BJ (cell line): Measurements from ENCODE around the gene BATF3. TPM values are rescaled to one million over a fixed set of nuclear protein-coding genes. Genes with fewer than 3 reads are reported as not detected.

ENCODE experiments used
- CTCF ChIA-PET: fragments of 350-600 bp; formaldehyde crosslinking; extraction: SDS; loops from one replicate; lab custom pipeline; 2021; ENCODE audit warnings: antibody characterized with exemption, inconsistent platforms; lab: Yijun Ruan, JAX
- POLR2A ChIA-PET: fragments of 300-600 bp; sonication (Branson Sonifier 250); formaldehyde crosslinking; extraction: SDS; loops from one replicate; lab custom pipeline; 2021; ENCODE audit warnings: antibody characterized with exemption; lab: Charles Lee
- DNase-seq: peaks from one replicate; pipeline ENCODE4 v3.0.0-alpha.2; 2011; ENCODE audit warnings: low read depth
- H3K27me3 ChIP-seq: 2 replicates; pipeline ENCODE4 v1.6.0; 2011; ENCODE audit warnings: low read length; ENCODE audit not compliant: control insufficient read depth, insufficient read depth
- H3K36me3 ChIP-seq: 2 replicates; pipeline ENCODE4 v1.5.1; 2011; ENCODE audit warnings: low read length; ENCODE audit not compliant: control insufficient read depth, insufficient read depth
- H3K4me3 ChIP-seq: 2 replicates; pipeline ENCODE4 v1.5.1; 2011; ENCODE audit warnings: low read depth, mild to moderate bottlenecking, control low read depth, low read length
- CTCF ChIP-seq: IDR thresholded peaks from 2 replicates; pipeline ENCODE4 v1.5.1; 2011; ENCODE audit warnings: low read depth, mild to moderate bottlenecking, control low read depth, inconsistent platforms, low read length, moderate library complexity; ENCODE audit not compliant: insufficient read depth
- polyA plus RNA-seq: library from polyadenylated mRNA; depleted of rRNA; stranded (reverse); fragments of >200 nt; gene quantifications from 2 replicates; pipeline ENCODE4 v1.2.3, GENCODE V29; 2011

Gene BATF3
- polyA plus RNA-seq, 1 experiment, result 1.7 TPM

- no peak for DNase-seq
- no peak for TF ChIP-seq CTCF
- Histone ChIP-seq H3K27me3 (no peaks in the 10 kb centered on the region), H3K36me3 (no peaks in the 10 kb centered on the region), H3K4me3 (no peak overlapping the region)
- ChIA-PET CTCF (no interaction called here), POLR2A (no interaction called here)
These were observed 15.6 kb downstream of the BATF3 start for GRCh38 chr1:212684076-212684475.

- ChIA-PET CTCF (no interaction called here), POLR2A (no interaction called here)
- Histone ChIP-seq H3K36me3 (no peaks in the 10 kb centered on the region), H3K27me3 (no peaks in the 10 kb centered on the region), H3K4me3 (no peak overlapping the region)
- no peak for TF ChIP-seq CTCF
- DNase-seq, result no peak
These were observed 16.3 kb downstream of the BATF3 start for GRCh38 chr1:212683357-212683722.

- no peak overlapping the region for H3K4me3 ChIP-seq
- no peaks in the 10 kb centered on the region for H3K27me3 ChIP-seq
- ChIA-PET CTCF (interaction anchor here (1.4 kb wide), 1 partner anchor 16 kb away, joined by 3 read pairs; no protein-coding TSS in a partner anchor), POLR2A (no interaction called here)
- no peak for TF ChIP-seq CTCF
- H3K36me3 ChIP-seq, result no peaks in the 10 kb centered on the region
- no peak for DNase-seq
These were observed 18.8 kb downstream of the BATF3 start for GRCh38 chr1:212680680-212681389.

- Histone ChIP-seq H3K27me3 (no peaks in the 10 kb centered on the region), H3K36me3 (no peaks in the 10 kb centered on the region), H3K4me3 (no peak overlapping the region)
- no peak for TF ChIP-seq CTCF
- DNase-seq, result no peak
- POLR2A ChIA-PET, result no interaction called here
- CTCF ChIA-PET, result interaction anchor here (0.7 to 2.7 kb wide), 2 partner anchors 11 to 20 kb away, joined by 3 to 14 read pairs; no protein-coding TSS in a partner anchor
These were observed 20.9 kb downstream of the BATF3 start for GRCh38 chr1:212678456-212679410.

- no peak for TF ChIP-seq CTCF
- H3K4me3 ChIP-seq, result no peak overlapping the region
- CTCF ChIA-PET, result interaction anchor here (0.7 to 2.7 kb wide), 3 partner anchors 10 to 21 kb away, joined by 3 to 14 read pairs (median 3); no protein-coding TSS in a partner anchor
- H3K36me3 ChIP-seq, result no peaks in the 10 kb centered on the region
- H3K27me3 ChIP-seq, result peaks cover 1% of the 10 kb centered on the region; the same call in 1 of the 2 replicates
- POLR2A ChIA-PET, result no interaction called here
- DNase-seq, result no peak
These were observed 22.1 kb downstream of the BATF3 start for GRCh38 chr1:212677573-212677972.
